ENCODE results near the gene MADCAM1.

GRCh38 chr19:455851-456546 is 40.3 kb upstream of the MADCAM1 start:
- TF ChIP-seq, protein P1, sequence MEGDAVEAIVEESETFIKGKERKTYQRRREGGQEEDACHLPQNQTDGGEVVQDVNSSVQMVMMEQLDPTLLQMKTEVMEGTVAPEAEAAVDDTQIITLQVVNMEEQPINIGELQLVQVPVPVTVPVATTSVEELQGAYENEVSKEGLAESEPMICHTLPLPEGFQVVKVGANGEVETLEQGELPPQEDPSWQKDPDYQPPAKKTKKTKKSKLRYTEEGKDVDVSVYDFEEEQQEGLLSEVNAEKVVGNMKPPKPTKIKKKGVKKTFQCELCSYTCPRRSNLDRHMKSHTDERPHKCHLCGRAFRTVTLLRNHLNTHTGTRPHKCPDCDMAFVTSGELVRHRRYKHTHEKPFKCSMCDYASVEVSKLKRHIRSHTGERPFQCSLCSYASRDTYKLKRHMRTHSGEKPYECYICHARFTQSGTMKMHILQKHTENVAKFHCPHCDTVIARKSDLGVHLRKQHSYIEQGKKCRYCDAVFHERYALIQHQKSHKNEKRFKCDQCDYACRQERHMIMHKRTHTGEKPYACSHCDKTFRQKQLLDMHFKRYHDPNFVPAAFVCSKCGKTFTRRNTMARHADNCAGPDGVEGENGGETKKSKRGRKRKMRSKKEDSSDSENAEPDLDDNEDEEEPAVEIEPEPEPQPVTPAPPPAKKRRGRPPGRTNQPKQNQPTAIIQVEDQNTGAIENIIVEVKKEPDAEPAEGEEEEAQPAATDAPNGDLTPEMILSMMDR (conservative IDR thresholded peaks at IDR 0.05; ENCODE audit: low read depth, low read length) = no peak
- no peak for TF ChIP-seq EZH2 (IDR thresholded peaks at IDR 0.05; ENCODE audit: borderline replicate concordance, low read depth, low read length, poor library complexity, severe bottlenecking)
